WERI-Rb-1 (cell line): ENCODE data around the gene RHBDF2.

Source experiments
- DNase-seq: peaks from one replicate; pipeline ENCODE4 v3.0.0-alpha.2; 2020
- H3K27ac ChIP-seq: fragments of 250-450 bp; sonication (Bioruptor Pico); 2 replicates; pipeline ENCODE4 v1.5.1; 2020; ENCODE audit warnings: mild to moderate bottlenecking, moderate library complexity
- H3K27me3 ChIP-seq: fragments of 250-450 bp; sonication (Bioruptor Pico); 2 replicates; pipeline ENCODE4 v1.5.1; 2021; ENCODE audit warnings: mild to moderate bottlenecking, low read depth, moderate library complexity; ENCODE audit not compliant: insufficient read depth, severe bottlenecking
- H3K36me3 ChIP-seq: fragments of 250-450 bp; sonication (Bioruptor Pico); 2 replicates; pipeline ENCODE4 v1.5.1; 2020; ENCODE audit warnings: mild to moderate bottlenecking, moderate library complexity
- H3K4me3 ChIP-seq: 2 replicates; pipeline ENCODE4 v1.5.1; 2011; ENCODE audit warnings: low read depth, mild to moderate bottlenecking, control low read depth, low read length
- H3K9me3 ChIP-seq: fragments of 250-450 bp; sonication (Bioruptor Pico); 2 replicates; pipeline ENCODE4 v1.5.1; 2021; ENCODE audit warnings: mild to moderate bottlenecking, moderate library complexity; ENCODE audit not compliant: severe bottlenecking
- CTCF ChIP-seq: IDR thresholded peaks from 2 replicates; pipeline ENCODE4 v1.5.1; 2011; ENCODE audit warnings: low read depth, mild to moderate bottlenecking, control low read depth, inconsistent platforms, low read length

RHBDF2 gene

GRCh38 chr17:76467366-76467765 is 33.9 kb downstream of the RHBDF2 start, which contains the start of gene AANAT:
AANAT (plus strand) TSS chr17:76467603; CDS start chr17:76468747, 1,144 bp downstream.
- TF ChIP-seq CTCF: 0 out of 2 replicates have a peak, but pooled peaks have one; percentile 2
- peaks cover 36% of the 10 kb centered on the region for H3K36me3 ChIP-seq
- H3K4me3 ChIP-seq: peak within 1 kb of the TSS; percentile 42
- H3K9me3 ChIP-seq: no peaks in the 10 kb centered on the region
- H3K27me3 ChIP-seq: no peaks in the 10 kb centered on the region
- peak within 1 kb of the TSS; percentile 97 for H3K27ac ChIP-seq
- DNase-seq: peak; percentile 99

GRCh38 chr17:76466775-76467130 is 34.5 kb downstream of the RHBDF2 start:
- peaks cover 34% of the 10 kb centered on the region for H3K36me3 ChIP-seq
- H3K4me3 ChIP-seq: no peak overlapping the region; the same call in 1 of the 2 replicates
- no peak for TF ChIP-seq CTCF
- H3K9me3 ChIP-seq: no peaks in the 10 kb centered on the region
- H3K27ac ChIP-seq: peak overlapping the region; percentile 97
- no peak for DNase-seq
- no peaks in the 10 kb centered on the region for H3K27me3 ChIP-seq

- H3K36me3 ChIP-seq: no peaks in the 10 kb centered on the region
- no peaks in the 10 kb centered on the region for H3K9me3 ChIP-seq
- TF ChIP-seq CTCF: no peak
- no peak overlapping the region for H3K4me3 ChIP-seq
- no peak for DNase-seq
- H3K27me3 ChIP-seq: no peaks in the 10 kb centered on the region
- H3K27ac ChIP-seq: no peak overlapping the region
Measured at GRCh38 chr17:76462556-76463290, 38.5 kb downstream of the RHBDF2 start.

GRCh38 chr17:76461765-76462555 is 39.3 kb downstream of the RHBDF2 start:
- TF ChIP-seq CTCF: no peak
- no peak for DNase-seq
- H3K36me3 ChIP-seq: no peaks in the 10 kb centered on the region
- no peak overlapping the region for H3K27ac ChIP-seq
- H3K4me3 ChIP-seq: no peak overlapping the region
- H3K27me3 ChIP-seq: no peaks in the 10 kb centered on the region
- no peaks in the 10 kb centered on the region for H3K9me3 ChIP-seq

- no peak for DNase-seq
- H3K27me3 ChIP-seq: no peaks in the 10 kb centered on the region
- no peaks in the 10 kb centered on the region for H3K36me3 ChIP-seq
- no peak overlapping the region for H3K4me3 ChIP-seq
- H3K27ac ChIP-seq: no peak overlapping the region
- TF ChIP-seq CTCF: no peak
- no peaks in the 10 kb centered on the region for H3K9me3 ChIP-seq
Measured at GRCh38 chr17:76459674-76460073, 41.5 kb downstream of the RHBDF2 start.
